Dermis microvascular lymphatic vessel endothelial cell (primary cell): ENCODE results near the gene ATP6V1E1. TPM values are rescaled to one million over a fixed set of nuclear protein-coding genes. Genes with fewer than 3 reads are reported as not detected.
A peak's percentile ranks its signal among the peaks of the same experiment; 100 is the strongest.

Experiments
- DNase-seq, 2 donors: peaks; one replicate each; pipeline versions ENCODE4 v3.0.0 to v3.0.0-alpha.2; 2010; ENCODE audit warnings: low read depth in 2 of 2
- total RNA-seq: library from RNA; depleted of rRNA; stranded (reverse); fragments of >200 nt; gene quantifications from 2 replicates; pipeline ENCODE4 v1.2.1, GENCODE V29; 2014

ATP6V1E1 gene
- total RNA-seq, 1 donor from 2014 or later = 112 TPM

DNA sequence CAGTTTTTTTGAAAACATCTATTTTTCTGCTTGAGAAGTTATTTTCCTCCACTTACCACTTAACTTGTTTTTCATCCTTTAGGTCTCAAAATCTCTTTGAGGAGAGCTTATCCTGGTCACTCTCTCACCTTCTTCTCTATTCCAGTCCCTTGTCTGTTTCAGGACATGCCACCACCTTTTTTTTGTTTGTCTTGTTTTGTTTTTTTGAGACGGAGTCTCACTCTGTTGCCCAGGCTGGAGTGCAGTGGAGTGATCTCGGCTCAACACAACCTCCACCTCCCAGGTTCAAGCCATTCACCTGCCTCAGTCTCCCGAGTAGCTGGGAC, 5.4 kb upstream of the ATP6V1E1 start:
- no peak for DNase-seq

DNA sequence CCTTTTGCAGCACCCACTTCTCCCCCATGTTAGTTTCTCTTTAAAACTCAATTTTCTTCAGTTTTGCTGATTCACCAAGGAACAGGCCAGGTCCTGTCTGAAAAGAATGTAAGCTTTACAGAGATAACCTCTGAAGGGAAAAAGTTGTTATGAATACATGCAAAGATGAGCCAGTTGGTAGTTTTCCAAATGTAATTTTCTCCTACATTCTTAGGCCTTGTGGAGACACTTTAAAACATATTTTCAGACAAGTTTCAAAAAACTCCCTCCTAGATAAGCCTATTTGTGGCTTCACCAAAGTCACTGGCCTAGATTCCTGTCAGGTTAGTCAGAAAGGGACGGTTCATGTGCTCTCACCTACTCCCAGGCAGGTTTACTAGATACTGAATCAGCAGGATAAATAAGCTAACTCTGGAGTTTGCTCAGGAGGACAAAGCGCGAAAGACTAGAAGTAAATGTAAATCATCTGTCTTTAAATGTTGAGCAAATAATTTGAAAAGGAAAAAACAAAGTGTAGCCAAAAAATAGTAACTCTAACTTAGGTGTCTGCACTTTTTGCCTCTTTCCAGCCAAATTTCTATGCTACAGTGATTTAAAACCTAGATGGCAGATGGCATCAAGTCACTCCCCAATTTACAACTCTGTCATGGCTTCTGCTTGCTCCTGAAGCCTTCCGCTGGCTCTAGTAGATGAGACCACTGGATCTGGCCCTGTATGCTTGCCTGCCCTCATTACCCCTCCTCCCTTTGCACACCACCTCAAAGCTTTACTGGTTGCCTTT, 4.9 kb upstream of the ATP6V1E1 start:
- no peak for DNase-seq

DNA sequence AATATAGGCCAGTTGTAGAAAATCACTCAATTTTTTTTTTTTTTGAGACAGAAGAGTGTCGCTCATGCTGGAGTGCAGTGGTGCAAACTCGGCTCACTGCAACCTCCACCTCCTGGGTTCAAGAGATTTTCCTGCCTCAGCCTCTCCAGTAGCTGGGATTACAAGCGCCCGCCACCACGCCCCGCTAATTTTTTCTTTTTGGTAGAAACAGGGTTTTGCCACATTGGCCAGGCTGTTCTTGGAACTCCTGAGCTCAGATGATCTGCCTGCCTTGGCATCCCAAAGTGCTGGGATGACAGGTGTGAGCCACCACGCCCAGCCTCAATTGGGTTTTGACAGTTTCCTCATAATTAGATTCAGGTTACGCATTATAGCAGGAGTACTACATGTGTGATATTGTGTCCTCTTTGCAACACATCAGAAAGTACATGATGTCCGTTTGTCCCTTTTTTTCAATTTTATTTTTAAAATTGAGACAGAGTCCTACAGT, 2.6 kb upstream of the ATP6V1E1 start:
- DNase-seq = no peak

DNA sequence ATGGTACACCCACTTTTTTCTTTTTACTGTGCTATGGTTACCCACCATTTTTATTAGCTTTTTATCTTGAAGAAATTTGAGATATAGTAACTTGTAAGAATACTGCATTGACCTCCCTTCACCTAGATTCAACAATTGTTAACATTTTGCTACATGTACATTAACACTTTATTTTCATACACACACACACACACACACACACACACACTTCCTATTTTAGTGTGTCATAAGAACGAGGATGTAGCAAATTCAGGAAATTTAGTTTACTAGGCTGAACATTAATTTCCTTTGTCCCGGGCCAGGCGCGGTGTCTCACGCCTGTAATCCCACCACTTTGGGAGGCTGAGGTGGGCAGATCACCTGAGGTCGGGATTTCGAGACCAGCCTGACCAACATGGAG, 1.1 kb upstream of the ATP6V1E1 start:
- DNase-seq = peak in 1 of 2 donors; percentile 65

DNA sequence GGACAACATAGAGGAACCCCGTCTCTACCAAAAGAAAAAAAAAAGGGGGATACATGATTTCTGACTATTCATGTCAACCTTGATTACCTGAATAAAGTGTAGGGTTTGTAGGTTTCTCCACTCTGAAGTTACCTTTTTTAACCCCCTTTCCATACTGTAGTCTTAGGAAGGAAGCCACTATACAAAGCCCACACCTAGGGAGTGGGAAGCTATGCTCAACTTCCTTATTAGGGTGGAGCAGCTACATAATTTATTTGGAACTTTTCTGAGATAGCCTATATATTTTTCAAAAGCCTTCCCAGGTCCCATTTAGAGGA, 582 bp upstream of the ATP6V1E1 start:
- DNase-seq = peak in 1 of 2 donors; percentile 8

DNA sequence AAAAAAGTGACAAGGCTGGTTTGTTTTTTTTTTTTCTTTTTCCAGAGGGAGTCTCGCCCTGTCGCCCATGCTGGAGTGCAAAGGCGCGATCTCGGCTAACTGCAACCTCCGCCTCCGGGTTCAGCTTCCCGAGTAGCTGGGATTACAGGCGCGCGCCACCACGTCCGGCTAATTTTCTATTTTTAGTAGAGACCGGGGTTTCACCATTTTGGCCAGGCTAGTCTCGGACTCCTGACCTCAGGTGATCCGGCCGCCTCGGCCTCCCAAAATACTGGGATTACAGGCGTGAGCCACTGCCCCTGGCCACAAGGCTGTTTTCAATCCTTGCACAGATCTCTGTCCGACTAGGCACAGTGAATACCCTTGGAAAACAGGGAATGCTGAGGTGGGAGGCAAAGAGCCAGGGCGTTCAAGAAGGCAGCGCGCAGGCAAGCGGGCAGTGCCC, 566 bp downstream of the ATP6V1E1 start:
- no peak for DNase-seq

DNA sequence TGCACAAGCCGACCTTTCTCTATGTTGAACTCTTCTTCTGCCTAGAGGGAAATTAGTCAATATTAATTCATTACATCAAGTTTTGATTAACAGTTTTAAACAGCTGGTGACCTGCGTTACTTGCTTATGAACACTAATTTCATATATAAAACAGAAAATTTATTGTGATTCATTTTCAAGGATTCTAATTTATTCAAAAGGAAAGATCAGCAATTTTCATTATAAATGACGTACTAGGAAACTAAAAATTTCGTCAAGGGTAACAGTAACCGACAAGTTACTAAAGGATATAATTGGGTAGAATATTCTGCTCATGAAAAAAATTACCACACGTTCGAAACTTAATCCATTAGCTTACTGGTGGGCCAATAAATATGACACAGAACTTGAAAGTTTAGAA, 15.3 kb downstream of the ATP6V1E1 start:
- DNase-seq = no peak

DNA sequence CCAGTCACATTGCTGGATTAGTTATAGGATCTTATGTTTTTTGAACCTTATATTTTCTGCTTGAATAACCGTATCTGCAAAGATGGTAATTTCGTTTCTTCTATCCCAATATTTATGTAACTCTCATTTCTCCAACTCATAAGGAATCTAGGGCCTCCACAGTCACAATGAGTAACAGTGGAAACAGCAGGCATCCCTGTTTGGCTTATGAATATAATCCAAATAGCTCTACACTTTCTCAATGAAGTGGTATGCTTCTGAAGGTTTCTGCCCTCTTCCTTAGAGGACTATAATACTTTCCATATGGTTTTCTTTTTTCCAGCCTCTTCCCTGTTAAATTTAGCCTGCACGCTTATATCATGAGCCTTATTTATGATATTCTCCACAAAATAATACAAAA, 16.5 kb downstream of the ATP6V1E1 start:
- DNase-seq = no peak

DNA sequence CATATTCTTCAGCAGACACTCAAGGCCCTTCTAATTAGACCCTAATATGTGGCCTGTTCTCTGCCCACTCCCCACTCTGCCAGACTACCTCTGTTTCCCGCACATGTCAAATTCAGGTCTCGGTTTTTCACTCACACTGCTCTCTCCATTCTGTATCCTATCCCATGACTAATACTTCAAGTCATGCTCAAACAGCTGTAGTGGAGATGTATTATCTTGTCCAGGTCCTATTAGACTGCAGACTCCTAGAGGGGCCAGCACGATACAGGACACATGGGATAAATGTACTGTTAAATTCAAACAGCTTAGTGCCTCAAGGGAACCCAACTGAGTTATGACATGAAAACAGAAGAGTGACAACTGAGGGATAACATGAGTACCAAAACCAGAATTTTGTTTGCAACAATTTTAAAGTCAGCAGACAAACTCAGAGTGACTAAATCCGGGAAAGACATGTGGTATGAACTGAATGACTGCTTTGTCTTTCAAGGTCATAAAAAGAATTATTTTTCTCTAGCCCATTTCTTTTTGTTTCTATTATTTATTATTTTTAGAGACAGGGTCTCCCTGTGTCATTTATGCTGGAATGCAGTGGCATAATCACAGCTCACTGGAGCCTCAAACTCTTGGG, 20.5 kb downstream of the ATP6V1E1 start:
- DNase-seq = no peak

DNA sequence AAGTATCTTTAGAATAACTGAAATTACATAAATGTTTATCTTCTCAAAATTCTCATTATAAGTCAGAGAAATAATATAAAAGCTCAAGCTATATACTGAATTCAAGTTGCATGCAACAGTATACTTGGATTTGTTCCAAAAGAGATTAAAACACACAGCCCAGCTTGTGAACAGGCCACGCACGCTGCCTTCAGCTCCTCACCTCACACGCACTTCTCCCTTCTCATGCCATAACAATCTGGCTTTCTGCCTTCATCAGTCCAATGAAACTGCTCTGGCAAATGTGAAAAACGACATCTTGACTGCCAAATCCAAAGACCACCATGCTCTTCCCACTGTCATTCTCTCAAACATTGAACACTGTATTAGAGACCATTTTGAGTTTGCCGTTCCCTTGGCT, 22.1 kb downstream of the ATP6V1E1 start:
- no peak for DNase-seq

DNA sequence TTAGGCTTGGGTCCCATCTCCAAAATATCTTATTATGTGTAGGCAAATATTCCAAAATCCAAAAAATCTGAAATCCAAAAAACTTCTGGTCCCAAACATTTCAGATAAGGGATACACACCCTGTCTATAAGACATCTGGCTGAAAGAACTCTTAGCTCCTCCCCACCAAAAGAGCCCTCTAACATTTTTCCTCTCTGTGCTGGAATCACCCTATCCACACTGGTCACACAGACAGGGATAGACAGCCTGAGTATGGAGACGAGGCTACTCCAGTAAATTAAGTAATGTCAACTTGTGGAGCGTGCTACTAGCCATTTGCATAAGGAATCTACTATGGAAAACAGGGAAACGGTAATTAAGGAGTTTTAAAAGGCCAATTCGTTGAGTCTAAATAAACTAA, 24.9 kb downstream of the ATP6V1E1 start:
- DNase-seq = no peak

DNA sequence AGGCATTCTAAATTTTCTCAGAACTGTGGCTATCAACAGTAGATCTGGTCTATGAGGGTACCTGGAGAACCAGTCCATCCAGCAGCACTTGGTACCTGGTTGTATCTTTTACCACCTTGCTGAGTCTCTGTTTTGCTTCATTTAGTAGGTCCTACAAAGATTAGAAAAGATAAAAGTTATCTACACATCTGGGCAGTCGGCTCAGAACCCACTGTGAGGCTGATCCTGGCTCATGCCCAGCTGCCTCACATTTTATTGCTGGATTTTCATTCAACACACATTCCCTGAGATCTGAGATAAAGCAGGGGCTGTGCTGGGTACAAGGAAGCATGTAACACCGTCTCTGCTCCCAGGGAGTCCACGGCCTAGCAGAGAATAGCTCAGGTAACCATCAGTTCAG, 27.5 kb downstream of the ATP6V1E1 start:
- no peak for DNase-seq

DNA sequence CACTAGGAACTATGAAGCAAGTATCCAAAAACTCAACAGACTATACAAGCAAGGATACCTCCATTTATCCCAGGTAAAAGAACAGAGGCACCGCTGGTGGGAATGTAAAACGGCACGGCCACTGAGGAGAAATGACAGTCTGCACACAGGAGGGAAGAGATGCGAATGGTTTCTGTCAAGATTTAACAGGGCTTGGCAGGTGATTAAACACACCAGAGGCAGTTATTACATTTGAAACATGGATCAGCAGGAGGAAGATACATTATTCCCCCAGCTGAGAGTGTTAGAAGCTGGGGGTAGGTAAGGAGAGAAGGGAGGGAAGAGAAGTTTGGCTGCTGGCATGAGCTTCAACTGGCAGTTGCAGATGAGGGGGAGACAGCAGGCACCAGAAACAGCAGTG, 30.2 kb downstream of the ATP6V1E1 start:
- DNase-seq = no peak

DNA sequence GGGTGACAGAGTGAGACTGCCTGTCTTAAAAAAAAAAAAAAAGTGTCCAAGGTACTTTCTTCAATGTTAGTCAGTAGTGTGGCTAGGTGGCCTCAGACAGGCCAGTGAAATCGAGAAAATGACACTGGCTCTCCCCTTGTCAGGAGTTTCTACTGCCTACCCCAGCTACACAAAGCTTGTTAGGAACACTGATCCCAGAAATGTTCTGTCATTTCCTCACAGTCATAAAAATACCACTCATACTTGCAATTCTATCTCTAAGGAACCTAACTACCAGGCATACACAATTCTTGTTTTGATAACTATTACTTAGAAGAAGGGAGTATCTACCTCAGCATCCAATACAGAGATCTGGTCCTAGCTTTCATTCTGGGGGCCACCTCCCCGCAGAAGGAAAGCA, 31.3 kb downstream of the ATP6V1E1 start:
- DNase-seq = no peak

DNA sequence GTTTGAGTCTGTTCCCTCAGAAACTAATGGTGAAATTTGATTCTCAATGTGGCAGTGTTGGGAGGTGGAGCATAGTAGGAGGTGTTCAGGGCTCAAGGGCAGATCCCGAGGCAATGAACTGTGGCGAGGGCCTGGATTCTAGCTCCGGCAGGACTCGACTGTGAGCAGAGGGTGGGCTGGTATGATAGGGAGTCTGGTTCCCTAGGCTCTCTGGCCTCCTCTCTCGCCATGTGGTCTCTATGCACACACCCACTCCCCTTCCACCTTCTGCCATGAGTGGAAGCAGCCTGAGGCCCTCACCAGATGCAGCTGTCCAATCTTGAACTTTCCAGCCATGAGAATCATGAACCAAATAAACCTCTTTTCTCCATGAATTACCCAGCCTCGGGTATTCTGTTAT, 32.3 kb downstream of the ATP6V1E1 start:
- DNase-seq = no peak

DNA sequence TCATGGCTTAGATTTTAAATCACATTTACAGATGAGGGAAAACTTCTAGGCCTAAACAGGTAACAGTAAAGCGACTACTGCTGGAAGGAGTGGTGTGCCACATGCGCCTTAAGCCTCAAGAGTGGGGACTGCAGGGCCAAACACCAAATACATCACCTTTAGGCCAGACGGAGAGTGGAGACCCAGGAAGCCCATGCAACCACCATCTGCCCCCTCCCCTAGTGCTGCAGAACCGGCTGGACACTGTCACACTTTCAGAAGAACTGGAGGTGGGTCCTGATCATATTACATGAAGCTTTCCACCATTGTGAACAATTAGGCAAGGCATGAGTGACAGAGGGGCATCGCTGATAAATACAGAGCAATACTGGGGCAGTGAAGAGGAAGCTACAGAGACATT, 36.3 kb downstream of the ATP6V1E1 start:
- no peak for DNase-seq

DNA sequence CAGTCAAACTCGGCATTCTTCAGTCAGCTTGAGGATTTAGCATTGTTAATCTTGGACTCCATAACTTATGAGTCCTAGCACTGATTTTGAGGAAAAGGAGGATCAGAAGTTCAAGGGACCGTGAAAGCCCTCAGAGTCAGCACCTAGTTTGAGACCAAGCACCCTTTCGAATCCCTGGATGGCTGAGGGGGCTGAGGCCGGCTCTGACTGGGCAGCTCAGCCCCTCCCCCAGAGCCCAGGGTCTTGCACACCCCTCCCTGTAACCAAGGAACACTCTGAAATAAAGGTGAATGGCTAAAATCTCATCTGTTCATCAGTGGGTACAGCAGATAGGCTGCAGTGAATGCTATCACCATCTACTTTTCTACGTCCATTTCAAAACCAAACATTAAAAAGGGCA, 38.0 kb downstream of the ATP6V1E1 start:
- DNase-seq = no peak

DNA sequence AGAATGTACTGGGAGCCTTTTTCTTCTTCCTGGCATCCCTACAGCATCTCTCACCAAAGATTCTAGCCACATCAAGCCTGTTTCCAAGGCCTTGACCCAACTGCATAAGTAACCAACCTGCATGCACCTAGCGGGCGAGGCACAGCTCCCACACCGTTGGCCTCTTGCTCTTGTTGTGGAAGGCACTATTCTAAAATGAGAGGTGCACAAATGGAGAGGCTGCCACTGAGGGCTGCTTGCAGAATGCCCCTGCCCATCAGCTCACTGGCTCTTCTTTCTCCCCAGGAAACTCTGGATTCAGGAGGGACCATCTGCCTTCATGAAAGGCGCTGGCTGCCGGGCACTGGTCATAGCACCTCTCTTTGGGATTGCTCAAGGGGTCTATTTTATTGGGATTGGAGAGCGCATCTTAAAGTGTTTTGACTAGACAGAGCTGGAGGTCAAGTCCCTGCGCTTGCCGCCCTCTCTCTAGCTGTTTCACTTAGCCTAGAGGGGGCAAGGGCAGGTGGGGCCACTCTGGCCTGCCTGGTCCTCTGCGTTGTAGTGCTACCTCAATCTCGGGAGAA, 38.7 kb downstream of the ATP6V1E1 start:
- DNase-seq = no peak

DNA sequence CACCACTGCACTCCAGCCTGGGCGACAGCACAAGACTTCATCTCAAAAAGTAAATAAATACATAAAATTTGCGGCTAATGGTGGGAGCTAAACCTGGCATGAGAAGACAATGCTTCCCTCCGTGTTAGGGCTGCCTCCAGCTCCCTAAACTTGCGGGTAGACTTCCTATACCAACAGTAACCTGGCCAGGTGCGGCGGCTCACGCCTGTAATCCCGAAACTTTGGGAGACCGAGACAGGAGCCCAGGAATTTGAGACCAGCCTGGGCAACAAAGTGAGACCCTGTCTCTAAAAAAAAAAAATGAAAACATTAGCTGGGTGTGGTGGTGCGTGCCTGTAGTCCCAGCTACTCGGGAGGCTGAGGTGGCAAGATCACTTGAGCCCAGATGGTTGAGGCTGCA, 39.9 kb downstream of the ATP6V1E1 start:
- no peak for DNase-seq

DNA sequence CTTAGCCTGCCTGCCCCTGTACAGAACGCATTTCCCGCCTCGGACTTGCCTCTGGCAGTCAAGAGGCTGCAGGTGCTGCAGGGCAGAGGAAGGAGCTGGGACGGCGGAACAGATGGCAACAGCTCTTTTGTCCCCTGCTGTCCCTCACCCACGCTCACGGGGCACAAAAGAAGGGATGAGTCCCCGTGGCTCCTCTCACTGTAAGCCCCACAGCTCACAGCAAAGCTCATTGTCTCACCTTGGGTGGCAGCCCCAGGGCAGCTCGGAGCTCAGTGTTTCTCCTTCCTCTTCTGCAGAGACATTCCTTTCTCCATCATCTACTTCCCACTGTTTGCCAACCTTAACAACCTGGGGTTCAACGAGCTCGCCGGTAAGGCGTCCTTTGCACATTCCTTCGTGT, 40.9 kb downstream of the ATP6V1E1 start:
- DNase-seq = no peak

DNA sequence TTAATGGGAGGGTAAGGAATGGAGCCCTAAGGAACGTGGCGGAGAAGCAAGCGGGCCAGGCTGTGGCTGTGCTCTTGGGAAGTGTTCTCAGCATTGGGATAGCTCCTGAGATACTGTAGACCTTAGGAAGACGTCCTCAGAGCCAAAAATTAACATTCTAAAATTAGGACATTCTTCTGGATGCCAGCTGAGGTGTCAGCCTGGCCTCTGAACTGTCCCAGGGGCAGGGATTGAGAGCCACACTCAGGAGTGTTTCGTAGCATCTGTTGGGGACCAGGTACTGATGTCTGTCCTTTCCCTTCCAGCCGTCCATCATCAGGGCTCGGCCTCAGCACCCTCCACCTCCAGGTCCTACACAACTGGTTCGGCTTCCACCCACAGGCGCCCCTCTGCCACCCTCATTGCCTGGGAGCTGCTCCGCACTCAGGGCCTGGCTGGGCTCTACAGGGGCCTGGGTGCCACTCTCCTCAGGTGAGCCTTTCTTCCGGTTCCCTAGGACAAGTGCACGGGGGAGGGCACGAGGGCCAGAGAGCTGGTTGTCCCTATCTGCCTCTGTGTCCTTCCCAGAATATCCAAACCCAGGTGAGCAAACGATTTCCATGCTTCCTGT, 41.6 kb downstream of the ATP6V1E1 start:
- no peak for DNase-seq

DNA sequence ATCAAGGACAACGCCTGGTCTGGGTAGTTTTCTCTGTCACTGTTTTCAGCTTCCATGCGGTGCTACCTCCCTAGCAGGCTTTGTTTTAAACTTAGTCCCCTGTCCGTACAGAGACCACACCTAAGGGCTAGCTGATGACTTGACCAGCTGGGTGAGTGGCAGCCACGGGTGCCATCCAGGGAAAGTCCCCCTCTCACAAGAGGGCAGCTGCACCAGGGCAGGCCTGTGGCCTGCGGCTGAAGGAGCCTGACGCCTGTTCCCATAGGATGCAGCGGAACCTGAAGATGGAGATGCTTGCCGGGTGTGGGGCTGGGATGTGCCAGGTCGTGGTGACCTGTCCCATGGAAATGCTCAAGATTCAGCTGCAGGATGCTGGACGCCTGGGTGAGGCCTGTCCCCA, 45.4 kb downstream of the ATP6V1E1 start:
- no peak for DNase-seq

DNA sequence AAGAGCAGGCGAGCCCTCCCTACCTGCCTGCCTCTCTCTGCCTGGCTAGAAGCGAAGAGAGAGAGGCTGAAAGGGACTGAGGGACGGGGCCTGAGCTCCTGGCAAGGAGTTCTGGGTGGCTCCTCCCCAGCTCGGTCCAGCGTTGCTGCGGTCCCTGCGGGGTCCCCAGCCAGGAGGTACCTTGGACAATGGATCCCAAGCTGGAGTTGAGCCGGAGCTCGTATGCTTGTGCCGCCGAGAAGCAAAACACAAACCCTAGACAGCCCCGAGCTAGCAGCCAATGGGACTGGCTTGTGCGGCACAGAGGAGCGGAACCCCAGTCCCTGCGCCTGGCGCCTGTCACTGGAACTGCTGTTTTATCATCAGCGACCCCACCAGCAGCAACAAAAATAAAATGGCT, 46.9 kb downstream of the ATP6V1E1 start:
- no peak for DNase-seq
